ENCODE data around the gene FARP1. TPM values are rescaled to one million over a fixed set of nuclear protein-coding genes. Genes with fewer than 3 reads are reported as not detected.

The FARP1 gene
- total and polyA plus RNA-seq, 2 of the 13 experiments (the other 11 are each of a cell fraction or from before 2014, with no cell fraction given): 70.6 to 126 TPM

DNA sequence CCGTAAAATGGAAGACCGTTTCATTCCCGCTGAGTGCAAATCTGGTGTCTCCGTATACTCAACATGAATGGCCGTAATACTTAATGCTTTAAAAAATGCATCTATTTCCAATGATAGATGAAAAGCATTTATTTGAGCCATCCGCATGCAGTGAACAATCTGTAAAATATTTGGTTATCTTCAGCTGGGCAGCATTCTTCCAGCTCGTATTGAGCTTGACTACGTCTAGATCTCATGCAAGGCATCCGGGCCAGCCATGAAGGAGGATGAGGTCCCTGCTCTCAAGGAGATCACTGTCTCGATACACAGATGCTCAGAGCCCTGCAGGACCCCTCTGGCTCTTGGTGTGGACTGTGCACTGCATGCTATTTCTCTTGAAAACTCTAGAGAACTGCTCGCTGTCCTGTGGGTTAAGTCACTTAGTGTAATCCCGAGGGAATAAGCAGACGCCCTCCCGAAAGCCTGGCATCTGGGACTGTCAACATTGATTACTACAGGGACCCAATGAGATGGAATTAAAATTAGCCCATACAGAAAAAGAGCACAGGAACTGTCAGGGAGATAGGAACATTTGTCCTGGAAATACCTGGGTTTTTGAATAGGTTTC lies 146.5 kb downstream of the FARP1 start:
- Histone ChIP-seq H3K27ac (ENCODE audit: extremely low read length, insufficient read depth, low read length) (no peak overlapping the region), H3K36me3 (replicated peaks in 1 of 2; ENCODE audit: control insufficient read depth in 1 of 2, insufficient read depth in 2 of 2, low read length in 2 of 2) (peaks cover 5 to 33% of the 10 kb centered on the region in 2 experiments; a peak in 4 of 5 replicates), H3K79me2 (ENCODE audit: insufficient read depth, low read length) (peaks cover 95% of the 10 kb centered on the region), H4K20me1 (ENCODE audit: insufficient read depth, low read length) (peaks cover 72% of the 10 kb centered on the region), H3K4me2 (ENCODE audit: low read depth, low read length) (no peak overlapping the region), H3K4me3 (replicated peaks in 1 of 3; ENCODE audit: insufficient read depth in 1 of 3, low read depth in 2 of 3, low read length in 3 of 3) (no peak overlapping the region), H3K9ac (ENCODE audit: insufficient read depth, low read depth, low read length) (no peak overlapping the region), H2AFZ (ENCODE audit: low read length) (no peak overlapping the region), H3K4me1 (ENCODE audit: insufficient read depth, low read length) (peaks cover 74% of the 10 kb centered on the region), H3K9me3 (ENCODE audit: low read length) (no peaks in the 10 kb centered on the region), H3K27me3 (ENCODE audit: control insufficient read depth in 1 of 2, insufficient read depth in 2 of 2, low read length in 2 of 2) (no peaks in the 10 kb centered on the region)
- WGBS (ENCODE audit: low lambda C conversion rate): 97% methylated on average over 14 of the region's 14 CpGs
- ChIA-PET CTCF (ENCODE audit: low intra/inter-chr PET ratio, low total read pairs) (no interaction called here), POLR2A (no interaction called here)
- FAIRE-seq (no peak), DNase-seq (ENCODE audit: low spot score) (no peak), ATAC-seq (no peak)
- BruUV-seq (replicated peaks): no TSS peak
- intact Hi-C loops (cut with micrococcal nuclease; ENCODE audit: unreplicated experiment): no loop called here
- no peak for TF ChIP-seq NR1H2 (CRISPR knock-in tag; IDR thresholded peaks at IDR 0.05; ENCODE audit: borderline replicate concordance, low read depth)
- TF ChIP-seq RBM22 (optimal IDR thresholded peaks at IDR 0.05; ENCODE audit: low read length): peak; percentile 53
- TF ChIP-seq ZNF800 (CRISPR knock-in tag; IDR thresholded peaks at IDR 0.05): no peak
- TF ChIP-seq ZNF225 (CRISPR knock-in tag; IDR thresholded peaks at IDR 0.05): no peak
- TF ChIP-seq ZNF670 (CRISPR knock-in tag; IDR thresholded peaks at IDR 0.05; ENCODE audit: borderline replicate concordance): no peak
- in situ Hi-C loops (cut with HindIII; ENCODE audit: extremely low pct_ligation_motif_present, low pct_unique_long_range_greater_than_20kb): no loop called here

DNA sequence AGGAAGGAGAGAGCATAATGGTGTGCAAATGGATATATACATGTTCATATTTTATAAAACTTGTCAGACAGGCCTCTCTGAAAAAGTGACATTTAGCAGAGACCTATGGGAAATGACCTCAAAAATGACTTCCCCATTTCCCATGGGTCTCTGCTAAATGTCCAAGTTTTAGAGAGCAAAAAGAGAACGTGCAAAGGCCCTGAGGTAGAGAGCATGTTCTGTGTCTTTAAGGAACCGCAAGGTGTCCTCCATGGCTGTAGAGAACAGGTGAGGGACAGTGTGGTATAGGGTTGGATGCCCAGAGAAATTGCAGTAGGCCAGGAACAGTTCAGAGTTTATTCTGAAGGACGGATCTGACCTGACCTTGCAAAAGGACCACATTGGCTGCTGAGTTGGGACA lies 147.4 kb downstream of the FARP1 start:
- TF ChIP-seq ZMYM3 (CRISPR knock-in tag; IDR thresholded peaks at IDR 0.05): peak; percentile 46; the same call in 1 of the 2 replicates
- TF ChIP-seq ZNF773 (CRISPR knock-in tag; IDR thresholded peaks at IDR 0.05; ENCODE audit: borderline replicate concordance): no peak
- H3K4me2 ChIP-seq (ENCODE audit: low read depth, low read length): no peak overlapping the region
- peaks cover 66% of the 10 kb centered on the region for H4K20me1 ChIP-seq (ENCODE audit: insufficient read depth, low read length)
- peaks cover 72% of the 10 kb centered on the region for H3K4me1 ChIP-seq (ENCODE audit: insufficient read depth, low read length)
- DNase-seq (ENCODE audit: low spot score) (no peak), ATAC-seq (no peak), FAIRE-seq (no peak)
- H3K27me3 ChIP-seq (ENCODE audit: control insufficient read depth in 1 of 2, insufficient read depth in 2 of 2, low read length in 2 of 2): no peaks in the 10 kb centered on the region
- no peak overlapping the region for H3K4me3 ChIP-seq (replicated peaks in 1 of 3; ENCODE audit: insufficient read depth in 1 of 3, low read depth in 2 of 3, low read length in 3 of 3)
- H3K79me2 ChIP-seq (ENCODE audit: insufficient read depth, low read length): peaks cover 92% of the 10 kb centered on the region
- no peak overlapping the region for H3K9ac ChIP-seq (ENCODE audit: insufficient read depth, low read depth, low read length)
- BruUV-seq (replicated peaks): no TSS peak
- no peaks in the 10 kb centered on the region for H3K9me3 ChIP-seq (ENCODE audit: low read length)
- in situ Hi-C loops (cut with HindIII; ENCODE audit: extremely low pct_ligation_motif_present, low pct_unique_long_range_greater_than_20kb): no loop called here
- ChIA-PET CTCF (ENCODE audit: low intra/inter-chr PET ratio, low total read pairs) (no interaction called here), POLR2A (no interaction called here)
- no peak overlapping the region for H2AFZ ChIP-seq (ENCODE audit: low read length)
- no peak overlapping the region for H3K27ac ChIP-seq (ENCODE audit: extremely low read length, insufficient read depth, low read length)
- H3K36me3 ChIP-seq (replicated peaks in 1 of 2; ENCODE audit: control insufficient read depth in 1 of 2, insufficient read depth in 2 of 2, low read length in 2 of 2): peaks cover 2 to 28% of the 10 kb centered on the region in 2 experiments; a peak in 4 of 5 replicates
- WGBS (ENCODE audit: low lambda C conversion rate): 98% methylated on average over 3 of the region's 3 CpGs
- intact Hi-C loops (cut with micrococcal nuclease; ENCODE audit: unreplicated experiment): no loop called here

Data from HepG2 (cell line).